Upper lobe of right lung (tissue), 1 donor: ENCODE results near the gene ATP10A. TPM values are rescaled to one million over a fixed set of nuclear protein-coding genes. Genes with fewer than 3 reads are reported as not detected.

Experiments used
- ATAC-seq: fragments of 200-7000 bp; cut with Tn5 transposase; one replicate; pipeline ENCODE4 v1.9.1; 2020; ENCODE audit warnings: mild to moderate bottlenecking, moderate library complexity
- DNase-seq: peaks from one replicate; pipeline ENCODE4 v3.0.0-alpha.2; 2020
- H3K27ac ChIP-seq: fragments of 200-600 bp; one replicate; pipeline ENCODE4 v1.8.0; 2022
- H3K27me3 ChIP-seq: fragments of 200-600 bp; one replicate; pipeline ENCODE4 v1.8.0; 2022; ENCODE audit warnings: mild to moderate bottlenecking
- H3K36me3 ChIP-seq: fragments of 200-600 bp; one replicate; pipeline ENCODE4 v1.8.0; 2022
- H3K4me1 ChIP-seq: fragments of 200-600 bp; one replicate; pipeline ENCODE4 v1.8.0; 2022
- H3K4me3 ChIP-seq: fragments of 200-600 bp; one replicate; pipeline ENCODE4 v1.8.0; 2022; ENCODE audit warnings: mild to moderate bottlenecking
- H3K9me3 ChIP-seq: fragments of 200-600 bp; one replicate; pipeline ENCODE4 v1.8.0; 2022
- intact Hi-C: fragments of 100-400 bp; cut with DNase I; formaldehyde crosslinking; loops from one replicate; pipeline ENCODE4 v1.11.0; 2022
- total RNA-seq: library from RNA; stranded (reverse); fragmentation: NEBNext Ultra II Directional; extraction: Animal tissue kit (Norgen Biotek cat#: 25700); gene quantifications from one replicate; pipeline ENCODE4 v1.2.1, GENCODE V29; 2021
- TF ChIP-seq, protein P1 (sequence below): fragments of 200-600 bp; IDR thresholded peaks from one replicate; pipeline ENCODE4 v1.8.0; 2022; ENCODE audit warnings: antibody characterized with exemption
- donor health status: DM: no; HTN: yes; CAD: no; lungs with severe emphysema.

ATP10A gene
- total RNA-seq, 1 donor from 2014 or later, result 31.1 TPM

DNA sequence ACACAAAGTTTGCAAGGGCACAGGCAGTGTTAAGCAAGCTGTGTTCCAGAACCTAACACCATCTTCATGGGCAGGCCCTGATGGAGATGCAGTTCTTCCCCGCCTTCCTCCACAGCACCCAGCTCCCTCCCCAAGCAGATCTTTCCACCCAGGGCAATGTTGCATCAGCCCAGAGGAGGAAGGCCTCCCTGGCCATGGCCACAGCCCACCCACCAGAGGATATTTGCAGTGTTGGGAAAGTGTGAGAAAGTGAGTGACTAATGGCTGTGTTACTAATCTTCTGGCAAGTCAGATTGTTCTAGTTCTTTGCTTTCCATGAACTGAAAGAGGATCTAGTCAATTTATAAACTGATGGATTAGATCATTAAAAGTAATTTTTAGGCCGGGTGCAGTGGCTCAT is 42.0 kb upstream of the ATP10A start:
- H3K27ac ChIP-seq, result no peak overlapping the region
- H3K27me3 ChIP-seq, result no peaks in the 10 kb centered on the region
- TF ChIP-seq, protein P1, sequence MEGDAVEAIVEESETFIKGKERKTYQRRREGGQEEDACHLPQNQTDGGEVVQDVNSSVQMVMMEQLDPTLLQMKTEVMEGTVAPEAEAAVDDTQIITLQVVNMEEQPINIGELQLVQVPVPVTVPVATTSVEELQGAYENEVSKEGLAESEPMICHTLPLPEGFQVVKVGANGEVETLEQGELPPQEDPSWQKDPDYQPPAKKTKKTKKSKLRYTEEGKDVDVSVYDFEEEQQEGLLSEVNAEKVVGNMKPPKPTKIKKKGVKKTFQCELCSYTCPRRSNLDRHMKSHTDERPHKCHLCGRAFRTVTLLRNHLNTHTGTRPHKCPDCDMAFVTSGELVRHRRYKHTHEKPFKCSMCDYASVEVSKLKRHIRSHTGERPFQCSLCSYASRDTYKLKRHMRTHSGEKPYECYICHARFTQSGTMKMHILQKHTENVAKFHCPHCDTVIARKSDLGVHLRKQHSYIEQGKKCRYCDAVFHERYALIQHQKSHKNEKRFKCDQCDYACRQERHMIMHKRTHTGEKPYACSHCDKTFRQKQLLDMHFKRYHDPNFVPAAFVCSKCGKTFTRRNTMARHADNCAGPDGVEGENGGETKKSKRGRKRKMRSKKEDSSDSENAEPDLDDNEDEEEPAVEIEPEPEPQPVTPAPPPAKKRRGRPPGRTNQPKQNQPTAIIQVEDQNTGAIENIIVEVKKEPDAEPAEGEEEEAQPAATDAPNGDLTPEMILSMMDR, result no peak
- H3K9me3 ChIP-seq, result no peaks in the 10 kb centered on the region
- ATAC-seq (peak; percentile 67), DNase-seq (peak; percentile 72)
- H3K4me1 ChIP-seq, result peaks cover 12% of the 10 kb centered on the region
- no peak overlapping the region for H3K4me3 ChIP-seq
- intact Hi-C loops, result no loop called here
- no peaks in the 10 kb centered on the region for H3K36me3 ChIP-seq

DNA sequence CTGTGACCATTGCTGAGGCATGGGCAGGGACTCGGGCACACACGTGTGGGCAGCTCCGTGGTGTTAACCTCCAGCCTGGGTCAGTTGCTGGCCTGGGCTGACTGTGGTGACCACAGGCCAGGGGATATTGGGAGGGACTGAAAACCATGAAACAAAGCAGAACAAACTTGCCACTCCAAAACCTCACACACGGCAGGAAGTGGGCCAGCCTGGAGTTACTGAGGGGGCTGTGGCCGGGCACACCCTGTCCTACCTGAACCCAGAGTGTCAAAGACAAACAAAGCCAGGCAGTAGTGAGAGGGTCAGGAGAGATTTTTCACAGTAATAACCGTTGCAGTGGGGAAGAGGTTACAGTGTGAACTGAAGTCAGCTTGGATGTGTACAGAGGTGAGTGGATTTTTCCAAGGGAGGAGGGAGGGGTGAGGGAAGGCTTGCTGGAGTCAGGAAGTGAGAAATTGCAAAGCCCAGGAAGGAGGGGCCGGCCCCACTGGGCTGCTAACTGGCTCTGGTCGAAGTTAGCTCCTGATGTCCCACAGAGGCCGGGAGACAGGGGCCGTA is 40.0 kb upstream of the ATP10A start:
- TF ChIP-seq, protein P1, result no peak
- Histone ChIP-seq H3K27ac (peak overlapping the region; percentile 19), H3K4me1 (peaks cover 12% of the 10 kb centered on the region), H3K36me3 (no peaks in the 10 kb centered on the region), H3K27me3 (no peaks in the 10 kb centered on the region), H3K9me3 (no peaks in the 10 kb centered on the region), H3K4me3 (no peak overlapping the region)
- intact Hi-C loops, result no loop called here
- DNase-seq (peak; percentile 77), ATAC-seq (peak; percentile 86)

GRCh38 chr15:25901811-25902605 is 38.9 kb upstream of the ATP10A start:
- TF ChIP-seq, protein P1, result no peak
- H3K27ac ChIP-seq, result peak overlapping the region; percentile 20
- peak; percentile 38 for ATAC-seq

DNA sequence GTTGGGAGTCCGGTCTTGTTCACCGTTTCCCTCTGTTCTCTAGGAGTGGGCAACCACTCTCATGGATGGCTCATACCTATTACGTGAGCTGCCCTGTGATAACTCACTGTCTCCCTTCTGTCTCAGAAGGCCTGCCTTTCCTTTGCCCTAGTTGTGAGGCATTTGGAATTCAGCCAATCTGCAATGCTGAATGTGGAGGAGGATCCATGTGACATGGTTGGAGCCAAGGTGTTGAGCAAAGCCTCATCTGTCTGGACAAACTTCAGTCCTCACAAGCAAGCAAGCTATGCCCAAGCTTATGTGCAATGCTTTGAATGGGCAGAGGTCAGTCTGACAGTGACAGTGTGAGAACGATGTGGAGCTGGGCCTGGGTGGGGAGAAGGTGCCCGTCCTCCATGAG is 37.8 kb upstream of the ATP10A start:
- ATAC-seq, result peak; percentile 62

More at GRCh38 chr15:25901811-25902605, 38.9 kb upstream of the ATP10A start:
- intact Hi-C loops, result no loop called here
- no peak overlapping the region for H3K4me3 ChIP-seq
- peaks cover 12% of the 10 kb centered on the region for H3K4me1 ChIP-seq
- no peaks in the 10 kb centered on the region for H3K27me3 ChIP-seq
- H3K9me3 ChIP-seq, result no peaks in the 10 kb centered on the region
- H3K36me3 ChIP-seq, result no peaks in the 10 kb centered on the region
- DNase-seq, result no peak

GRCh38 chr15:25900431-25900830 is 37.3 kb upstream of the ATP10A start:
- DNase-seq, result no peak
- Histone ChIP-seq H3K4me1 (peaks cover 12% of the 10 kb centered on the region), H3K4me3 (no peak overlapping the region), H3K27me3 (no peaks in the 10 kb centered on the region), H3K36me3 (no peaks in the 10 kb centered on the region), H3K9me3 (no peaks in the 10 kb centered on the region), H3K27ac (no peak overlapping the region)
- ATAC-seq, result no peak
- intact Hi-C loops, result no loop called here
- TF ChIP-seq, protein P1, result no peak

More for the DNA sequence above, 37.8 kb upstream of the ATP10A start:
- intact Hi-C loops, result no loop called here
- Histone ChIP-seq H3K4me3 (no peak overlapping the region), H3K4me1 (peaks cover 12% of the 10 kb centered on the region), H3K27ac (peak overlapping the region; percentile 20), H3K9me3 (no peaks in the 10 kb centered on the region), H3K27me3 (no peaks in the 10 kb centered on the region), H3K36me3 (no peaks in the 10 kb centered on the region)
- DNase-seq, result no peak
- TF ChIP-seq, protein P1, result no peak
